Fibroblast of skin of back (primary cell): Measurements from ENCODE around the gene HES7. TPM values are rescaled to one million over a fixed set of nuclear protein-coding genes. Genes with fewer than 3 reads are reported as not detected.
"Not testable (repeated sequence)": the region's sequence is repeated elsewhere in the genome, so short reads cannot be mapped to it uniquely, and the experiment has no call there.

ENCODE experiments used
- DNase-seq: peaks from one replicate; pipeline ENCODE4 v3.0.0-alpha.2; 2013
- polyA plus RNA-seq, 2 experiments: library from polyadenylated mRNA; unstranded; fragments of 120-200 nt; gene quantifications; one replicate each; pipeline ENCODE4 v1.2.1, GENCODE V29; 2013; ENCODE audit not compliant: insufficient read length in 2 of 2

HES7 gene
- 0.56 TPM for polyA plus RNA-seq (2013, experiment 1 of 2; ENCODE audit: insufficient read length)
- 0.34 TPM for polyA plus RNA-seq (2013, experiment 2 of 2; ENCODE audit: insufficient read length)

- peak; percentile 31 for DNase-seq
Measured at GRCh38 chr17:8123695-8124349, at the start of gene HES7. TSS of gene HES7 (minus strand) at chr17:8124106. CDS start at chr17:8124084, 22 bp downstream.

- DNase-seq, result peak; percentile 98
Measured at GRCh38 chr17:8173056-8173870, 49.4 kb upstream of the HES7 start.

GRCh38 chr17:8170186-8170585, 46.3 kb upstream of the HES7 start:
- DNase-seq, result not testable (repeated sequence)

- DNase-seq, result no peak
Measured at GRCh38 chr17:8167526-8167925, 43.6 kb upstream of the HES7 start.

GRCh38 chr17:8166731-8167130, 42.8 kb upstream of the HES7 start:
- DNase-seq, result no peak

GRCh38 chr17:8164815-8165131, 40.9 kb upstream of the HES7 start:
- no peak for DNase-seq

- peak; percentile 72 for DNase-seq
Measured at GRCh38 chr17:8163978-8164814, 40.3 kb upstream of the HES7 start.

- DNase-seq, result no peak
Measured at GRCh38 chr17:8162997-8163977, 39.4 kb upstream of the HES7 start.

GRCh38 chr17:8162233-8162996, 38.5 kb upstream of the HES7 start, which contains the start of gene VAMP2:
TSS of gene VAMP2 (minus strand) at chr17:8162948. CDS start at chr17:8162879, 69 bp downstream.
- DNase-seq, result peak; percentile 69

GRCh38 chr17:8161289-8162232, 37.7 kb upstream of the HES7 start:
- no peak for DNase-seq

GRCh38 chr17:8160741-8161221, 36.9 kb upstream of the HES7 start:
- no peak for DNase-seq

GRCh38 chr17:8160224-8160577, 36.3 kb upstream of the HES7 start:
- DNase-seq, result no peak

GRCh38 chr17:8159459-8160223, 35.7 kb upstream of the HES7 start:
- DNase-seq, result no peak

GRCh38 chr17:8159032-8159400, 35.1 kb upstream of the HES7 start:
- DNase-seq, result no peak

GRCh38 chr17:8158267-8159031, 34.5 kb upstream of the HES7 start:
- peak; percentile 82 for DNase-seq

- peak; percentile 100 for DNase-seq
Measured at GRCh38 chr17:8156246-8156992, 32.5 kb upstream of the HES7 start.

- DNase-seq, result no peak
Measured at GRCh38 chr17:8155996-8156245, 32.0 kb upstream of the HES7 start.
